Testis (tissue), 3 donors: Measurements from ENCODE around the gene DENND1A. TPM values are rescaled to one million over a fixed set of nuclear protein-coding genes. Genes with fewer than 3 reads are reported as not detected.

Source experiments
- DNase-seq: peaks from one replicate; pipeline ENCODE4 v3.0.0-alpha.2; 2019
- H3K27ac ChIP-seq, 2 donors: fragments of 200-600 bp; sonication (generic); one replicate each; pipeline ENCODE4 v1.5.1; 2019
- H3K27me3 ChIP-seq: fragments of 200-600 bp; sonication (generic); one replicate; pipeline ENCODE4 v1.5.1; 2019
- H3K36me3 ChIP-seq: fragments of 200-600 bp; sonication (generic); one replicate; pipeline ENCODE4 v1.5.1; 2017; ENCODE audit warnings: low read depth; ENCODE audit errors: missing control alignments
- H3K4me1 ChIP-seq: fragments of 200-600 bp; sonication (generic); one replicate; pipeline ENCODE4 v1.5.1; 2019
- H3K4me3 ChIP-seq, 2 donors: fragments of 200-600 bp; sonication (generic); one replicate each; pipeline ENCODE4 v1.5.1; 2017 to 2019
- H3K9me3 ChIP-seq: fragments of 200-600 bp; sonication (generic); one replicate; pipeline ENCODE4 v1.5.1; 2017
- POLR2A ChIP-seq: fragments of 450-650 bp; IDR thresholded peaks from one replicate; pipeline ENCODE4 v1.6.1; 2017; ENCODE audit warnings: antibody characterized with exemption, mild to moderate bottlenecking, moderate library complexity
- WGBS, 2 donors: methylation state at CpG; one replicate each; pipeline ENCODE4 v1.1.5; 2018; 5-methylcytosine and 5-hydroxymethylcytosine counted together
- intact Hi-C: fragments of 100-400 bp; cut with DNase I; formaldehyde crosslinking; loops from one replicate; pipeline ENCODE4 v1.15.1; 2023; ENCODE audit warnings: low total_unique reads
- polyA plus RNA-seq: library from polyadenylated mRNA; stranded (reverse); fragments of 350-450 nt; fragmentation: Illumina TruSeq; extraction: RNeasy Lipid Tissue Mini Kit (QIAGEN cat#74804); gene quantifications from one replicate; pipeline ENCODE4 v1.2.3, GENCODE V29; 2014; ENCODE audit warnings: low read depth, low replicate concordance; ENCODE audit not compliant: insufficient read depth
- total RNA-seq, 2 donors: library from RNA; depleted of rRNA; stranded (reverse); fragments of >200 nt; gene quantifications; one replicate each; pipeline ENCODE4 v1.2.3, GENCODE V29; 2016
- TF ChIP-seq, protein P1 (sequence below), 3 experiments: fragments of 450-650 bp in 2 of 3; fragments of 200-600 bp in 1 of 3; sonication (generic) in 1 of 3; IDR thresholded peaks; one replicate each; pipeline ENCODE4 v1.5.1; 2016 to 2019; ENCODE audit warnings: antibody characterized with exemption in 3 of 3, mild to moderate bottlenecking in 2 of 3, moderate library complexity in 1 of 3

The DENND1A gene
- total and polyA plus RNA-seq, 3 donors from 2014 or later: 20.3 to 47.4 (median 44.9) TPM

DNA sequence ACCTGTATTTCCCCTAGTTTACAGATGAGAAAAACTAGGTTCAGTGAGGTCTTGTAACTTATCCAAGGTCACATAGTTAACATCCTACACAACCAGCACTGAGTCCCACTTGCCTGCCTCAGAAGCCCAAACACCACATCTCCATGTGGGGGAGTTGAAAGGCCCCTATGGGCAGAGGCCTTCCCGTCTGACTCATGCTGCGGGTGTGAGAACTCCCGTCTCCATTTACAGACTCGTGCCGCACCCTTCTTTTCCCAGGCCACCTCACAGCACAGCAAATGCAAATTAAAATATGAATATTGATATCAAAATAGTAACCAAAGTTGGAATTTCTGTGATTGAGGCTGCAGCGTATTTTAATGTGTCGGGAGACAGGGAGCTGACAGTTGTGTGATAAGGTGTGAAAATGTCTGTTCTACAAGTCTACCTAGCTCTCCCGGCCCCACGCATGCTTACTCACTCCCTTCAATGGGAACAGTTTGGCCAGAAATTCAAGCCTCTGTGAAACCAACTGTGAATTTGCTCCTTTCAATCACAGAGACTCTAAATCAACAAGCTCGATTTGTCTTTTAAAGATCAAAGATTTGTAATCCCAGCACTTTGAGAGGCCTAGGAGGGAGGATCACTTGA lies 483.8 kb downstream of the DENND1A start:
- Histone ChIP-seq H3K36me3 (no peaks in the 10 kb centered on the region), H3K27ac (no peak overlapping the region), H3K4me1 (no peaks in the 10 kb centered on the region), H3K9me3 (no peaks in the 10 kb centered on the region), H3K27me3 (no peaks in the 10 kb centered on the region), H3K4me3 (no peak overlapping the region)
- DNase-seq: no peak
- WGBS, 2 donors: 90 to 92% methylated on average over 10 of the region's 10 CpGs
- intact Hi-C loops: no loop called here
- no peak for TF ChIP-seq POLR2A
- TF ChIP-seq, protein P1, sequence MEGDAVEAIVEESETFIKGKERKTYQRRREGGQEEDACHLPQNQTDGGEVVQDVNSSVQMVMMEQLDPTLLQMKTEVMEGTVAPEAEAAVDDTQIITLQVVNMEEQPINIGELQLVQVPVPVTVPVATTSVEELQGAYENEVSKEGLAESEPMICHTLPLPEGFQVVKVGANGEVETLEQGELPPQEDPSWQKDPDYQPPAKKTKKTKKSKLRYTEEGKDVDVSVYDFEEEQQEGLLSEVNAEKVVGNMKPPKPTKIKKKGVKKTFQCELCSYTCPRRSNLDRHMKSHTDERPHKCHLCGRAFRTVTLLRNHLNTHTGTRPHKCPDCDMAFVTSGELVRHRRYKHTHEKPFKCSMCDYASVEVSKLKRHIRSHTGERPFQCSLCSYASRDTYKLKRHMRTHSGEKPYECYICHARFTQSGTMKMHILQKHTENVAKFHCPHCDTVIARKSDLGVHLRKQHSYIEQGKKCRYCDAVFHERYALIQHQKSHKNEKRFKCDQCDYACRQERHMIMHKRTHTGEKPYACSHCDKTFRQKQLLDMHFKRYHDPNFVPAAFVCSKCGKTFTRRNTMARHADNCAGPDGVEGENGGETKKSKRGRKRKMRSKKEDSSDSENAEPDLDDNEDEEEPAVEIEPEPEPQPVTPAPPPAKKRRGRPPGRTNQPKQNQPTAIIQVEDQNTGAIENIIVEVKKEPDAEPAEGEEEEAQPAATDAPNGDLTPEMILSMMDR (IDR thresholded peaks at IDR 0.05): no peak

DNA sequence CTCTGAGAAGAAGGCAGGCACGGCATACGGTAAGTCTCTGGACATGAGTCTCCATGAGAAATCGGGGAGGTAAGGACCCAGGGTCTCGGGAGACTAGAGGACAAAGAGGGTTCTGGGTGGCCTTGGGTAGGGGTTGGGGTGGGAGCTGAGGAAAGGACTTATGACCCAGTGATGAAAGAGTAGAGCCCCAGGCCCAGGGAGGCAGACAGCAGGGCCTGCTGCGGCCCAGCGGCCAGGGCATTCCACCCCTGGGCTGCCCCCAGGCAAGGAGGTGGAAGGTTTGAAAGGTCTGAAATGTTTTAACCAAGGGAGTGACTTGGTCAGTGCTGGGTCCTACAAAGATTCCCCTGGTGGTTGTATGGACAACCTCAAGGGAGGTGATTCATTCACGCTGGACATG lies 484.8 kb downstream of the DENND1A start:
- intact Hi-C loops: no loop called here
- 97 to 100% methylated on average over 7 of the region's 7 CpGs for WGBS, 2 donors
- H3K9me3 ChIP-seq: no peaks in the 10 kb centered on the region
- H3K4me1 ChIP-seq: no peaks in the 10 kb centered on the region
- TF ChIP-seq, protein P1 (IDR thresholded peaks at IDR 0.05): no peak
- TF ChIP-seq POLR2A: no peak
- DNase-seq: no peak
- no peak overlapping the region for H3K4me3 ChIP-seq
- no peak overlapping the region for H3K27ac ChIP-seq
- no peaks in the 10 kb centered on the region for H3K36me3 ChIP-seq
- no peaks in the 10 kb centered on the region for H3K27me3 ChIP-seq

DNA sequence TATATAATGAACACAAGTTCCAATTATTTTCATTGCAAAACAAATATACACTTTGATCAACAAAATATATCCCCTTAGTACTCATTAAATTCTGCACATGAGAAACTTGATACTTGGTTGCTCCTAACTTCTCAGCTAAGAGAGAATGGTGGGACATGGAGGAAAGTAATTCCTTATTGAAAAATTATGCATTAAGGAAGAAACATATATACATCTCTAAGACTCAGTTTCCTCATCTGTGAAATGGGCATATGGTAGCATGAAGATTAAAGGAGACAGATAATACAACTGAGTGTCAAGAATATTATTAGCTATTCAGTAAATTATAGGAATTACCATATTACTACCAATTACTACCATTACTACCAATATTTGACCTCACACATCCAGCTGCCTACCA lies 488.2 kb downstream of the DENND1A start:
- no peak for TF ChIP-seq POLR2A
- TF ChIP-seq, protein P1 (IDR thresholded peaks at IDR 0.05): no peak
- no peaks in the 10 kb centered on the region for H3K27me3 ChIP-seq
- no peaks in the 10 kb centered on the region for H3K4me1 ChIP-seq
- DNase-seq: no peak
- H3K36me3 ChIP-seq: no peaks in the 10 kb centered on the region
- no peak overlapping the region for H3K4me3 ChIP-seq
- no peaks in the 10 kb centered on the region for H3K9me3 ChIP-seq
- intact Hi-C loops: no loop called here
- H3K27ac ChIP-seq: no peak overlapping the region

DNA sequence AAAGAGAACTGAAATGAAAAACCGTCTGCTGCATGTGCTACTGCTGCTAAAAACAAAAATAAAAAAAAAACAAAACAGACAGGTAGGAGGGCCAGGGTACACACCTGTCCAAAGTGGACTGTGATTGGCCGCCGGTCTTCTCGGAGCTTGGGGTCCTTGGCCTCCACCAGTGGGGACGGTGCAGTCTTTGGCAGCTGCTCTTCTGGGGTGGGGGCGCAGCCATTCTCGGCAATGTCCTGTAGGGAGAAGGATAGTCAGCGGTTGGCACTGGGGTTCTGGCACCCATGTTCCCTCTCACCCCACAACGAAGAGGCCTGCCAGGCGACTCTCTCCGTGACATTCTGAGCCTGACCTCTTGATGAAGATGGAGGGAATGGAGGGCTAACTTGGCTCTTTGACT lies 489.7 kb downstream of the DENND1A start:
- Histone ChIP-seq H3K27me3 (no peaks in the 10 kb centered on the region), H3K9me3 (no peaks in the 10 kb centered on the region), H3K4me3 (no peak overlapping the region), H3K36me3 (no peaks in the 10 kb centered on the region), H3K27ac (no peak overlapping the region), H3K4me1 (no peaks in the 10 kb centered on the region)
- intact Hi-C loops: no loop called here
- TF ChIP-seq, protein P1 (IDR thresholded peaks at IDR 0.05): no peak
- TF ChIP-seq POLR2A: no peak
- WGBS, 2 donors: 97 to 98% methylated on average over 11 of the region's 11 CpGs
- no peak for DNase-seq

DNA sequence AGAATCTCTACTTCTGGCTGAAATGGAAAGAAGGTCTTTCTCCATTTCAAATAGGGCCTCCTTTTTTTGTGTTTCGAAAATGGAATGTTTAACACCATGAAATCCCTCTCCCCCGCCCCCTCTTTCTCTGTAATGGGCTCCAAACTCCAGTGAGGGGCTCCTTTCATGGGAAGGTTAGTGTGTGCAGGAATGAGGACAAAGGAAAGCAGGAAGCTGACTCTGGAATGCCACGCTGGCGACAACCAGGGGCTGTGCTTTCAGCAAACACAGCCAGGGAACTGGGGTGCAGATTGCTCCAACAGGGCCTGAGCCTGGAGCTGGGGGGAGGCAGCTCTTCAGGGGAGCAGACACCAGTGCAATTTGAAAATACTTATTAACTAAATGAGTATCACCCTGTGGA lies 491.1 kb downstream of the DENND1A start:
- intact Hi-C loops: no loop called here
- DNase-seq: no peak
- Histone ChIP-seq H3K4me1 (no peaks in the 10 kb centered on the region), H3K27me3 (no peaks in the 10 kb centered on the region), H3K27ac (no peak overlapping the region), H3K4me3 (no peak overlapping the region), H3K36me3 (no peaks in the 10 kb centered on the region), H3K9me3 (no peaks in the 10 kb centered on the region)
- 86 to 92% methylated on average over 4 of the region's 4 CpGs for WGBS, 2 donors
- TF ChIP-seq POLR2A: no peak
- TF ChIP-seq, protein P1 (IDR thresholded peaks at IDR 0.05): no peak
